ENCODE results near the gene TMEM88.

TMEM88 gene

DNA sequence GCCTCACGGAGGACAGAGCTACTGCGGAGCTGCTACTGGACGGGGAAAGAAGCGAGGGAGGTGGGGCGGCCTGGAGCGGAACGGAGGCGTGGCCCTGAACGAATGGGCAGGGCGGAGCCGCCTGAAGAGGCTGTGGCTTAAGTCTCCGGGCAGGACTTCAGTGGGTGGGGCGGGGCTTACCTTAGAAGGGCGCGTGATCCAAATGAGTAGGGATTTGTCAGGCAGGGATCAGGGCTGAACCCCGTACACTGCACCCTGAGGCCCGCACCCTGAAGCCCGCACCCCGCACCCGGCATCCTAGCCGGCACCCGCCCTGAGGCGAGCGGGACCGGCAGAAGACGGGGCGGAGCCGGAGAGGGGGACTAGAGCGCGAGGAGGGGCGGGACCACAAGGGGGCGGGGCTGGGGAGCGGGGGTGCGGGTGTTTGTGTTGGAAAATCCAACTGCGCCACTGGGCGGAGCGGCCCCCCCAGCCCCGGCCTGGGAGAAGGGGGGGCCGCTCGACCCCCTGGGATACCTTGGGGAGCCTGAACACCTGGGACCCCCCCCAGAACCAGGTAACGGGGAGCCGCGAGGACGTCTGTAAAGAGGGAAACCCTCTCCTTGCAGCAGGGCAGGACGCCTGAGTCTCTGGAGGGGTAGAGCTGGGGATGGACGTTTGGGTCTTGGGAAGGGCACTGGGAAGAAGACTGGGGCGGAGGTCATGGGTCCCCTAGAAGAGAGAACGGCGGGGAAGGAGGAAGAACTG lies 20.9 kb upstream of the TMEM88 start, which contains the start of gene KDM6B:
Gene KDM6B (plus strand): TSS at position 423 of the 747 bp plus-strand sequence. CDS start 11,338 bp downstream, outside the sequence.
- peak; percentile 84 for DNase-seq

- DNase-seq, result peak; percentile 66
Measured at GRCh38 chr17:7834542-7834956, 20.3 kb upstream of the TMEM88 start.

DNA sequence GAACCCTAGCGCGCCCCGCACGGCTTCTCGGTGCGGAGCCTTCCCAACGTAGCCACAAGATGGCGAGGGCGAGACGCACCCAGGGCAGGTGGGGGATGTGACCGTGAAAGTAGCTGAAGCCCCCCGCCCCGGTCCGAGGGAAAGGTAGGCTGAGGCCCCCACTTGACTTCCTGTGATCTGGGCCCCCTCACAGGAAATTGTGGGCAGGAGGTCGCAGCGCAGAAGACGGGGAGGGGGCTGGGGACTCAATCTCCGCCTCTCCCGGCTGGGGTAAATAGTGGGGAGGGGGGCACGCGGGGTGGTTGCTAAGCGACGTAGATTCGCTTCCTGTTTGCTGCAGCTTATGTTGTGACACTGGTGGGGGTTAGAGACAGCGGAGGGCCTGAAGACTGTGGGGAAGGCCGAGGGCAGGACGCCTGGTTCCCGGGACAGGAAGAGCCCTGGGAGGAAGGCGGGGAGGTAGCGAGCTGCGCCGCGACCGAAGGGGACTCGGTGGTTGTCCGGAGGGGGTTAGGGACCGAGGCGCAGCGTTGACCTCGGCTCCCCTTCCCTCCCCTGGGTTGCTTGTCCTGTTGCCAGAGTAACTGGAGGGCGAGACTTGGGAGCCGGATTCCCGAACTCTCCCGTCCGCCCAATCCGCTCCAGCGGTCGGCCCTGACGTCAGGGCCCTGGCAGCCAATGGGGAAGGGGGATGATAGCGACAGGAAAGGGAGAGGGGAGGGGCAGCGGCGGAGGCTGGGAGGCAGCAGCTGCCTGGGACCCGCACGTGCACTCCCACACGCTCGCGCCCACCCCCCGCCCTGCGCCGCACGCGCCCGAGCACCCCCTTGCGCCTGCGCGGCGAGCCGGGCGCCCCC lies 19.7 kb upstream of the TMEM88 start:
- peak; percentile 89 for DNase-seq

DNA sequence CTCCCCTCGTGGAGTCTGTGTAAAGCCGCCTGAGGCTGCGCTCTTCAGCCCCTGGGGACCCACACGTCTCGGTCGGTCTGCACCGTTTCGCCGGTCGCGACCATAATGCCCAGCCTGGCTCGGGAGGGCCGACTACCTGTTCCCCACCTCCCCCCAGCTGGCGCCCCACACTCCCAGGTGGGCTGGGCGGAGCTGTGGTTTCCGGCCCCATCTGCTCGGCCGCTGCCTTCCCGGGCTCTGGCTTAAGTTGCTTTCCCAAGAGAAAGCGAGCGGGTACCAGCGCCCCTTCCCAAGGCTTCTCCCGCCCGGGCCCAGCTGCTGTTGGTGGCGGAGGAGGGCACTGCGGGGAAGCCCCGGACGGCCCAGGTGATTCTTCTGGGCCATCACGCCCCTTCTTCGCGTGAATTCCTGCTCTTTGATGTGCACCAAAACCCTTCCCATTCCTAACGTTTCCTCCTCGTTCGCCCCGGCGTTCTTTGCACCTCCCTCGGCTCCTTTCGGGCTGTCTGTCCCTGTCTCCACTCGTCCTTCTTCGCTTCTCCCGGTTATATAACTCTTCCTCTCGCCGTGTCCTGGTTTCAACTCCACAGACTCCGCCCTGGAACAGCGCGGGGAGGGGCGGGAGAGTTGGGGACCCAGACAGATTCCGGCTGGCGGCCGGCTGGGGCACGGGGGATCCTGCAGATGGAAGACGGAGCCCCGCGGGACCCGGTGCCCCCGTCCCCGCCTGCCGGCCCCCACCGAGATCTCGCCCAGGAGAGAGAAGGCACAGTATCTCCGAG lies 18.9 kb upstream of the TMEM88 start:
- DNase-seq, result peak; percentile 57

DNA sequence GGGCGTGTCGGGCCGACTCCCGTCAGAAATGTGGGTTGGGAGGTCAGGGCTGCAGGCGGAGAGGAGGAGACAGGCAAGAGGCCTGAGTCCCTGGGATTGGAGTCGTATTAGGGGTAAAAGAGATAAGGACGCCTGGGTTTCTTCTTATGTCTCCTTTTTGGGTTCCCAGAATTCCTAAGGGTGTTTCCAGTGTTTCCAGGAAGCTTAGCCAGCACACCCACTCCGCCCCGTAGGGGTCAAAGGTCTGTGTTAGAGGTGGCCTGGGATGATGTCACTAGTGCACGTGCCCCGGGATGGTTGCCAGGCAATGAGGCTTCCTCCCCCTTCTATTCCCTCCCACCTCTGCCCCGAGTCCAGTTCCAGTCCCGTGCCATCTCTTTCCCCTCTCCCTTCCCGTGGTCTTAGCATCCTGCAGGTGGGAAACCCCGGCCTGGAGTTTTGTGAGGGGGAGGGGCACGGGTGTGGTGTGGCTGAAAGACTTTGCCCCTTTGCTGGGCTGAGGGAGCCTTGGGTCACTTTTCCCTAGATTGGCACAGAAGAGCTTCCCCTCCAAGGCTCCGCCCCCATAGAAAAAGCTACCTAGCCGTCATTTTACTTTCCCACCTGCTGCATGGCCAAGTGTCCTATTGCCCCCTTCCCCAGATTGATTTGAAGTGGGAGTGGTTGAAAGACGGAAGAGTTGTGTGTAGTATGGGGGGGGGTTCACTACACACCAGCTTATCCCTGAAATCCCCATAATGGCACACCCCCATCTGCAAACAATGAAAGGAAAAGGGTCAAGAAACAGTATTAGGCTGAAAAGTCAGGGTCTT lies 18.1 kb upstream of the TMEM88 start:
- peak; percentile 61 for DNase-seq

GRCh38 chr17:7837408-7838088 lies 17.3 kb upstream of the TMEM88 start:
- no peak for DNase-seq

- no peak for DNase-seq
Measured at GRCh38 chr17:7838090-7839075, 16.5 kb upstream of the TMEM88 start.

DNA sequence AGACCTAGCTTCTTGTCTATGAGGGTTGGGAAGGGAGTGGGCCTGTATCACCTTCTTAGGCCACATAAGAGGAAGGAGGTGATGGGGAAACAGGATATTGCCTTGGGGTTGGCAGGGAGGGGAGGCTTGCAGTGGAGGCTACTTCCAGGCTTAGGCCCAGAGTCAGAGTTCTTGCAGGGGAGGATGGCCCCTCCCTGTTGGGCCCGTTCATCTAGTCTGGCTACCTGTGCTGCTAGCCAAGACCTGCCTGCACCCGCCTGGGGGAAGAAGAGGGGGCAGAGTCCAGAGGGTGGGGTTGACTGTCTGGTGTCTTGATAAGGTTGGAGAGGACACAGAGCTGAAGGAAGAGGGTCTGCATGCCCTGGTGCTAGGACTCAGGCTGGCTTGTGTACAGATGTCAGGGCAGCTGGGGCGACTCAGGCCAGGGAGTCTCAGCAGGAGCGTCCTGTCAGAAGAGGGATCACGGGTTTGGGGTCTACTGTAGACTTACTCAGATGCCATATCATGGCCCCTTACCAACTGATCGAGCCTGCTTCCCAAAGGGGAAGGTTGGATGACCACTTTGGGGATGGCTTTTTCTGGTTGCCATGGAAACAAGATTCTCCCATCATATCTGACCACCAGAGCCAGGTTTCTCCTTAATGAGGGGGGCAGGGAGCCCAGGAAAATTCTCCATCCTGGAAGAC lies 15.5 kb upstream of the TMEM88 start:
- DNase-seq, result no peak

- no peak for DNase-seq
Measured at GRCh38 chr17:7839876-7840261, 15.0 kb upstream of the TMEM88 start.

- no peak for DNase-seq
Measured at GRCh38 chr17:7840441-7840840, 14.4 kb upstream of the TMEM88 start.

GRCh38 chr17:7840875-7841274 lies 14.0 kb upstream of the TMEM88 start:
- DNase-seq, result no peak

GRCh38 chr17:7841396-7841914 lies 13.4 kb upstream of the TMEM88 start:
- DNase-seq, result peak; percentile 97

GRCh38 chr17:7841915-7842379 lies 12.9 kb upstream of the TMEM88 start:
- DNase-seq, result peak; percentile 81

DNA sequence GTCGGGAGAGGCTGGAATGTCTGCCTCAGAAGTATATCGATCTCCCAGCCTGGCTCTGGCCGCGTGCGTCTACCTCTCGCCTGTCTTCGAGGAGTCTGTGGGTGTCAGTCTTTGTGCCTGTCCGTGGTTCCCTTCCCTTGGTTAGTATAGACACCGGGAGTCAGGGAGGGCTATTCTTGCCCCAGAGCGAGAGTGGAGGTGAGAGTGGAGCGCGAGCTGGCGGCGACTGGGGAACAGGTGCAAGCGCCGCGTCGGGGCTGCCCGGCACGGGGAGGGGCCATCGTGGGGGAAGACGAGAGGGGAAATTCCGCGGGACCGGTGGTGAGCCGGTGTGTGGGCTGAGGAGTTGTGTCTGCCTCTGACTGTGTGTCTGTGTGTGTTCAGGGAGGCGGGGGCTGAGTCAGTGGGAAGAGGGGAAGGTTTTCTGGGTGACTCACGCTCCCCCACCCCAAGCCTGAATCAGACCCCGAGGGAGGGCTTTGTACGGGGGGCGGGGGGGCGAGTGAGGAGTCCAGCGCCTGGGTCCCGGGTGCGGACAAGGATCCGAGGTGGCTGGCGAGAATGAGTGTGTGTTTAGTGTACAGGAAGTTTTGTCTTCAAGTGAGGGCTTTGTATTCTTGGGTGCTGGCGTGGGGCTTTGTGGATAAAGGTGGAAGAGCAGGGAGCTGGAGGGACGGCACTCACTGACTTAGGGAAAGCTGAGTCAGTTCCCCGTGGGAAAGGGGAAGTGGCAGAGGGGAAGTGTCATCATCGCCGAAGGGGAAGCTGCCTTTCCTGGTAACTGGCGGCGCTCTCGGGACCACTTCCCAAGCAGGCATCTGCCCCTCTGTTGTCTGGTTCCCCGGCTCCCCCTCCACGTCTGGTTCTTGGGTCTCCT lies 12.2 kb upstream of the TMEM88 start:
- DNase-seq, result peak; percentile 97

- DNase-seq, result no peak
Measured at GRCh38 chr17:7843257-7843535, 11.7 kb upstream of the TMEM88 start.

- peak; percentile 90 for DNase-seq
Measured at GRCh38 chr17:7843536-7844291, 11.2 kb upstream of the TMEM88 start.

GRCh38 chr17:7844292-7845154 lies 10.3 kb upstream of the TMEM88 start:
- DNase-seq, result peak; percentile 69
